Testis (tissue), 2 donors: ENCODE measurements around the gene MPZL3.

Experiments
- CTCF ChIP-seq, 3 experiments: fragments of 450-650 bp in 2 of 3; fragments of 200-600 bp in 1 of 3; sonication (generic) in 1 of 3; IDR thresholded peaks; one replicate each; pipeline ENCODE4 v1.5.1; 2016 to 2019; ENCODE audit warnings: antibody characterized with exemption in 3 of 3, mild to moderate bottlenecking in 2 of 3, moderate library complexity in 1 of 3
- POLR2A ChIP-seq: fragments of 450-650 bp; IDR thresholded peaks from one replicate; pipeline ENCODE4 v1.6.1; 2017; ENCODE audit warnings: antibody characterized with exemption, mild to moderate bottlenecking, moderate library complexity

- TF ChIP-seq CTCF (IDR thresholded peaks at IDR 0.05) (no peak), POLR2A (no peak)
Observed at GRCh38 chr11:118295199-118295598, 43.0 kb upstream of the MPZL3 start.
